Suprapubic skin (tissue), 4 donors: ENCODE results near the gene JMY. TPM values are rescaled to one million over a fixed set of nuclear protein-coding genes. Genes with fewer than 3 reads are reported as not detected.

ENCODE experiments used
- DNase-seq, 2 donors: peaks; one replicate each; pipeline ENCODE4 v3.0.0-alpha.2; 2019; ENCODE audit warnings: low spot score in 2 of 2
- H3K27ac ChIP-seq: fragments of 200-600 bp; sonication (generic); one replicate; pipeline ENCODE4 v1.5.1; 2019
- H3K27me3 ChIP-seq: fragments of 200-600 bp; sonication (generic); one replicate; pipeline ENCODE4 v1.5.1; 2019
- H3K36me3 ChIP-seq: fragments of 200-600 bp; sonication (generic); one replicate; pipeline ENCODE4 v1.5.1; 2019
- H3K4me1 ChIP-seq: fragments of 200-600 bp; sonication (generic); one replicate; pipeline ENCODE4 v1.5.1; 2019
- H3K4me3 ChIP-seq: fragments of 200-600 bp; sonication (generic); one replicate; pipeline ENCODE4 v1.5.1; 2019; ENCODE audit warnings: mild to moderate bottlenecking
- H3K9me3 ChIP-seq: fragments of 200-600 bp; sonication (generic); one replicate; pipeline ENCODE4 v1.5.1; 2019
- CTCF ChIP-seq, 2 donors: fragments of 200-600 bp in 1 of 2; fragments of 450-650 bp in 1 of 2; sonication (generic) in 1 of 2; IDR thresholded peaks; one replicate each; pipeline ENCODE4 v1.5.1; 2016 to 2019; ENCODE audit warnings: antibody characterized with exemption in 2 of 2, mild to moderate bottlenecking in 1 of 2, moderate library complexity in 1 of 2
- EP300 ChIP-seq: sonication (generic); formaldehyde crosslinking; IDR thresholded peaks from one replicate; pipeline ENCODE4 v1.6.1; 2017; ENCODE audit warnings: antibody characterized with exemption
- POLR2A ChIP-seq, 2 donors: fragments of 450-650 bp; IDR thresholded peaks; one replicate each; pipeline ENCODE4 v1.6.1; 2017; ENCODE audit warnings: antibody characterized with exemption in 2 of 2, mild to moderate bottlenecking in 2 of 2, moderate library complexity in 2 of 2
- POLR2AphosphoS5 ChIP-seq, 3 donors: sonication (generic); formaldehyde crosslinking; IDR thresholded peaks; one replicate each; pipeline ENCODE4 v1.6.1; 2017; ENCODE audit warnings: antibody characterized with exemption in 3 of 3
- WGBS: methylation state at CpG from one replicate; pipeline ENCODE4 v1.1.5; 2018; 5-methylcytosine and 5-hydroxymethylcytosine counted together
- total RNA-seq, 4 donors: library from RNA; depleted of rRNA; stranded (reverse); fragments of >200 nt; gene quantifications; one replicate each; pipeline ENCODE4 v1.1.0, GENCODE V29; 2016

JMY gene
- total RNA-seq, 4 donors from 2014 or later: 17.6 to 34.4 (median 22.0) TPM

GRCh38 chr5:79259383-79259782, 23.5 kb downstream of the JMY start:
- Histone ChIP-seq H3K27ac (no peak overlapping the region), H3K4me1 (peaks cover 18% of the 10 kb centered on the region), H3K36me3 (no peaks in the 10 kb centered on the region), H3K27me3 (no peaks in the 10 kb centered on the region), H3K4me3 (no peak overlapping the region), H3K9me3 (no peaks in the 10 kb centered on the region)
- WGBS: 83% methylated on average over 5 of the region's 6 CpGs
- TF ChIP-seq POLR2A (IDR thresholded peaks at IDR 0.05) (no peak), CTCF (IDR thresholded peaks at IDR 0.05) (no peak), POLR2AphosphoS5 (IDR thresholded peaks at IDR 0.05) (no peak), EP300 (no peak)
- no peak for DNase-seq

GRCh38 chr5:79259810-79260209, 23.9 kb downstream of the JMY start:
- Histone ChIP-seq H3K4me1 (peaks cover 15% of the 10 kb centered on the region), H3K36me3 (no peaks in the 10 kb centered on the region), H3K27ac (no peak overlapping the region), H3K27me3 (no peaks in the 10 kb centered on the region), H3K9me3 (no peaks in the 10 kb centered on the region), H3K4me3 (no peak overlapping the region)
- TF ChIP-seq EP300: no peak
- no peak for TF ChIP-seq POLR2AphosphoS5 (IDR thresholded peaks at IDR 0.05)
- no peak for TF ChIP-seq CTCF (IDR thresholded peaks at IDR 0.05)
- TF ChIP-seq POLR2A (IDR thresholded peaks at IDR 0.05): no peak
- no peak for DNase-seq
- 100% methylated on average over 2 of the region's 6 CpGs for WGBS

- H3K27ac ChIP-seq: no peak overlapping the region
- no peak for DNase-seq
- no peaks in the 10 kb centered on the region for H3K4me1 ChIP-seq
- H3K36me3 ChIP-seq: no peaks in the 10 kb centered on the region
- no peak overlapping the region for H3K4me3 ChIP-seq
- TF ChIP-seq POLR2AphosphoS5 (IDR thresholded peaks at IDR 0.05) (no peak), EP300 (no peak), CTCF (IDR thresholded peaks at IDR 0.05) (no peak), POLR2A (IDR thresholded peaks at IDR 0.05) (no peak)
- H3K27me3 ChIP-seq: no peaks in the 10 kb centered on the region
- H3K9me3 ChIP-seq: no peaks in the 10 kb centered on the region
- 82% methylated on average over 4 of the region's 4 CpGs for WGBS
These were observed 26.0 kb downstream of the JMY start for GRCh38 chr5:79261897-79262296.

- Histone ChIP-seq H3K27ac (no peak overlapping the region), H3K4me3 (no peak overlapping the region), H3K27me3 (no peaks in the 10 kb centered on the region), H3K9me3 (no peaks in the 10 kb centered on the region), H3K4me1 (no peaks in the 10 kb centered on the region), H3K36me3 (no peaks in the 10 kb centered on the region)
- no peak for DNase-seq
- 92% methylated on average over 7 of the region's 7 CpGs for WGBS
- no peak for TF ChIP-seq POLR2AphosphoS5 (IDR thresholded peaks at IDR 0.05)
- TF ChIP-seq EP300: no peak
- TF ChIP-seq POLR2A (IDR thresholded peaks at IDR 0.05): no peak
- no peak for TF ChIP-seq CTCF (IDR thresholded peaks at IDR 0.05)
These were observed 27.4 kb downstream of the JMY start for GRCh38 chr5:79263290-79263689.

GRCh38 chr5:79267180-79267579, 31.2 kb downstream of the JMY start:
- no peak overlapping the region for H3K4me3 ChIP-seq
- TF ChIP-seq EP300: no peak
- no peak for TF ChIP-seq CTCF (IDR thresholded peaks at IDR 0.05)
- no peak for TF ChIP-seq POLR2A (IDR thresholded peaks at IDR 0.05)
- H3K36me3 ChIP-seq: no peaks in the 10 kb centered on the region
- no peak for DNase-seq
- no peaks in the 10 kb centered on the region for H3K4me1 ChIP-seq
- H3K27ac ChIP-seq: no peak overlapping the region
- H3K27me3 ChIP-seq: no peaks in the 10 kb centered on the region
- no peaks in the 10 kb centered on the region for H3K9me3 ChIP-seq
